MCF 10A (cell line): ENCODE results near the gene NUCKS1. TPM values are rescaled to one million over a fixed set of nuclear protein-coding genes. Genes with fewer than 3 reads are reported as not detected.

ENCODE experiments used
- BruUV-seq: library from RNA; stranded (reverse); fragments of 400-500 nt; replicated peaks from 2 replicates; lab custom pipeline; 2021; lab: Mats Ljungman, UMichigan
- CTCF ChIA-PET: fragments of 300-600 bp; sonication (Branson Sonifier 250); formaldehyde crosslinking; extraction: SDS; loops from one replicate; lab custom pipeline; 2021; ENCODE audit warnings: antibody characterized with exemption, inconsistent platforms; lab: Yijun Ruan, JAX
- POLR2A ChIA-PET: fragments of 300-600, 350-650 bp; sonication (Branson Sonifier 250); formaldehyde crosslinking; extraction: SDS; loops from one replicate; lab custom pipeline; 2020; ENCODE audit warnings: antibody characterized with exemption, inconsistent platforms; lab: Yijun Ruan, JAX
- DNase-seq: peaks from one replicate; pipeline ENCODE4 v3.0.0-alpha.2; 2018; ENCODE audit not compliant: unreplicated experiment
- H3K27ac Mint-ChIP-seq: one replicate; pipeline ENCODE4 v1.8.0; 2022; ENCODE audit warnings: mild to moderate bottlenecking, low read depth, mixed read lengths; ENCODE audit not compliant: unreplicated experiment
- H3K27me3 Mint-ChIP-seq: one replicate; pipeline ENCODE4 v1.8.0; 2022; ENCODE audit warnings: mixed read lengths; ENCODE audit not compliant: insufficient read depth, unreplicated experiment
- H3K36me3 Mint-ChIP-seq: one replicate; pipeline ENCODE4 v1.8.0; 2022; ENCODE audit warnings: mild to moderate bottlenecking, moderate library complexity, mixed read lengths; ENCODE audit not compliant: insufficient read depth, unreplicated experiment
- H3K4me1 Mint-ChIP-seq: one replicate; pipeline ENCODE4 v1.8.0; 2022; ENCODE audit warnings: mixed read lengths; ENCODE audit not compliant: insufficient read depth, unreplicated experiment
- H3K4me3 Mint-ChIP-seq: one replicate; pipeline ENCODE4 v1.8.0; 2022; ENCODE audit warnings: mild to moderate bottlenecking, moderate library complexity, mixed read lengths; ENCODE audit not compliant: unreplicated experiment
- H3K9me3 Mint-ChIP-seq: one replicate; pipeline ENCODE4 v1.8.0; 2022; ENCODE audit warnings: mixed read lengths; ENCODE audit not compliant: unreplicated experiment
- intact Hi-C: fragments of 100-400 bp; cut with micrococcal nuclease; formaldehyde crosslinking; loops from 2 replicates; pipeline ENCODE4 v1.14.1; 2022
- total RNA-seq: library from RNA; stranded (reverse); gene quantifications from 2 replicates; pipeline ENCODE4 v1.2.3, GENCODE V29; 2022
- TF ChIP-seq, protein P1 (sequence below): fragments of 200-600 bp; IDR thresholded peaks from one replicate; pipeline ENCODE4 v1.8.0; 2022; ENCODE audit warnings: antibody characterized with exemption, mild to moderate bottlenecking; ENCODE audit not compliant: unreplicated experiment

The NUCKS1 gene
- total RNA-seq, 1 experiment from 2014 or later = 615 TPM

DNA sequence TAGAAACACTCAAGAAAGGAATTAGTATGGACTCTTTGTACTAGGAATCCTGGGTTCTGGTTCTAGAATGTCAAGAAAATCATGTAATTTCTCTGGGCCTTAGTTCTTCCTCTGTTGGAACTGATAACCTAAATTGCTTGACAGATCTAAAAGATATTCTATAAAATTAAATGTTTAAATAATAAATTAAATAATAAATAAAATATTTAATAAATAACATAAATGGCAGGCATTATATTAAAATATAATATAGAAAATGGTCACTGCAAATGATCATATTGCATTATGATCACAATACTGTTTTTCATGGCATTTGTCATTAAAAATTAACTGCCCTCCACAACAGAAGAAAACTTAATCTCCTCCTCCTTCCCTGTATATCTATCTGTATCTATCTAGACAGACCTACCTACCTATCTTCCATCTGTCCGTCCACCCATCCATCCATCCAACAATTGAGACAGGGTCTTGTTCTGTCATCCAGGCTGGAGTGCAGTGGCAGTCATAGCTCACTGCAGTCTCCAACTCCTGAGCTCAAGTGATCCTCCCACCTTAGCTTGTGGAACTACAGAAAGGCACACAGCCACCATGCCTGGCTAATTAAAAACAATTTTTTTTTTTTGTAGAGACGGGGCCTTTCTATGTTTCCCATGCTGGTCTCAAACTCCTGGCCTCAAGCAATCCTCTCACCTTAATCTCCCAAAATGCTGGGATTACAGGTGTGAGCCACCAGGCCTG is 16.4 kb downstream of the NUCKS1 start:
- Mint-ChIP-seq H3K36me3 (peaks cover 69% of the 10 kb centered on the region), H3K4me3 (no peak overlapping the region), H3K4me1 (peaks cover 18% of the 10 kb centered on the region), H3K9me3 (no peaks in the 10 kb centered on the region), H3K27ac (no peak overlapping the region), H3K27me3 (no peaks in the 10 kb centered on the region)
- intact Hi-C loops = no loop called here
- BruUV-seq = no TSS peak
- no peak for DNase-seq
- CTCF ChIA-PET = interaction anchor here (1.0 to 5.4 kb wide), 4 partner anchors 23 to 142 kb away, joined by 4 to 53 read pairs (median 5); no protein-coding TSS in a partner anchor
- POLR2A ChIA-PET = interaction anchor here (0.9 to 15.8 kb wide), 7 partner anchors 8 to 59 kb away, joined by 3 to 220 read pairs (median 10); partner anchors contain the start of genes NUCKS1 and RAB29
- TF ChIP-seq, protein P1, sequence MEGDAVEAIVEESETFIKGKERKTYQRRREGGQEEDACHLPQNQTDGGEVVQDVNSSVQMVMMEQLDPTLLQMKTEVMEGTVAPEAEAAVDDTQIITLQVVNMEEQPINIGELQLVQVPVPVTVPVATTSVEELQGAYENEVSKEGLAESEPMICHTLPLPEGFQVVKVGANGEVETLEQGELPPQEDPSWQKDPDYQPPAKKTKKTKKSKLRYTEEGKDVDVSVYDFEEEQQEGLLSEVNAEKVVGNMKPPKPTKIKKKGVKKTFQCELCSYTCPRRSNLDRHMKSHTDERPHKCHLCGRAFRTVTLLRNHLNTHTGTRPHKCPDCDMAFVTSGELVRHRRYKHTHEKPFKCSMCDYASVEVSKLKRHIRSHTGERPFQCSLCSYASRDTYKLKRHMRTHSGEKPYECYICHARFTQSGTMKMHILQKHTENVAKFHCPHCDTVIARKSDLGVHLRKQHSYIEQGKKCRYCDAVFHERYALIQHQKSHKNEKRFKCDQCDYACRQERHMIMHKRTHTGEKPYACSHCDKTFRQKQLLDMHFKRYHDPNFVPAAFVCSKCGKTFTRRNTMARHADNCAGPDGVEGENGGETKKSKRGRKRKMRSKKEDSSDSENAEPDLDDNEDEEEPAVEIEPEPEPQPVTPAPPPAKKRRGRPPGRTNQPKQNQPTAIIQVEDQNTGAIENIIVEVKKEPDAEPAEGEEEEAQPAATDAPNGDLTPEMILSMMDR = no peak

DNA sequence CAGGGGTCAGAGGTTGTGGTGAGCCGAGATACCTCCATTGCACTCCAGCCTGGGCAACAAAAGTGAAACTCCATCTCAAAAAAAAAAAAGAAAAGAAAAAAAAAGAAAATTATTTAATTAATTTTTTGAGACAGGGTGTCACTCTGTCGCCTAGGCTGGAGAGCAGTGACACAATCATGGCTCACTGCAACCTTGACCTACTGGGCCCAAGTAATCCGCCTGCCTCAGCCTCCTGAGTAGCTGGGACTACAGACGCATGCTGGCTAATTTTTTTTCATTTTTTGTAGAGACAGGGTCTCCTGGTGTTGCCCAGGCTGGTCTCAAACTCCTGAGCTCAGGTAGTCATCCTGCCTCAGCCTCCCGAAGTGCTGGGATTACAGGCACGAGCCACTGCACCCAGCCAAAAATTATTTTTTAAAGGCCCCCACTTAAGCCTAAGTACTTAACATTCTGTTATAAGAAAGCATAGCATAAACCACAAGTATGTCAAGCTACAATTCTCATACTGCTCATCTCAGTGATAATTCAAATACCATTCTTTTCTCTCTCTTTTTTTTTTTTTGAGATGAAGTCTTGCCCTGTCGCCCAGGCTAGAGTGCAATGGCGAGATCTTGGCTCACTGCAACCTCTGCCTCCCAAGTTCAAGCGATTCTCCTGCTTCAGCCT is 19.9 kb downstream of the NUCKS1 start:
- ChIA-PET CTCF (interaction anchor here (1.1 to 5.4 kb wide), 4 partner anchors 9 to 71 kb away, joined by 3 to 53 read pairs (median 6); no protein-coding TSS in a partner anchor), POLR2A (interaction anchor here (0.6 to 15.8 kb wide), 7 partner anchors 9 to 419 kb away, joined by 3 to 220 read pairs (median 18); partner anchors contain the start of gene NUCKS1)
- Mint-ChIP-seq H3K36me3 (peaks cover 73% of the 10 kb centered on the region), H3K4me1 (peaks cover 12% of the 10 kb centered on the region), H3K27ac (no peak overlapping the region), H3K4me3 (no peak overlapping the region), H3K9me3 (no peaks in the 10 kb centered on the region), H3K27me3 (no peaks in the 10 kb centered on the region)
- no peak for DNase-seq
- no TSS peak for BruUV-seq
- TF ChIP-seq, protein P1 = no peak
- intact Hi-C loops = no loop called here

DNA sequence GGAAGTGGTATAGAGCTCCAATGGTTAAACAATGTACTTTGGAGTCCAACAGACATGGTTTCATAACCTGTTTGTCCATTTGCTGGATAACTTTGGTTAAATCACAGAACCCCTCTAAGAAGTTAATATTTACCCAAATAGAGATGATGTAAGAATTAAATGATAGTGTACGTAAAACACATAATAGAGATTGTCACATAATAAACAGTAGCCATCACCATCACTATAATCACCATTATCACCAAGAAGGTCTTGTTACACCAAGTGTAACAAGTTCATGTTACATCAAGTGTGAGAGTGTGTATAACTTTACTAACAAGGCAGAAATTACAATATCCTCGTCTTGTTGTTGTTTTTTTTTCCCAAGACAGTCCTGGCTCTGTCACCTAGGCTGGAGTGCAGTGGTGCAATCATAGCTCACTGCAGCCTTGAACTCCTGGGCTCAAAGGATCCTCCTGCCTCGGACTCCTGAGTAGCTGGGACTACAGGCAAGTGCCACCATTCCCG is 23.3 kb downstream of the NUCKS1 start:
- intact Hi-C loops = no loop called here
- Mint-ChIP-seq H3K27me3 (no peaks in the 10 kb centered on the region), H3K4me3 (no peak overlapping the region), H3K27ac (no peak overlapping the region), H3K36me3 (peaks cover 98% of the 10 kb centered on the region), H3K9me3 (no peaks in the 10 kb centered on the region), H3K4me1 (peaks cover 4% of the 10 kb centered on the region)
- DNase-seq = no peak
- TF ChIP-seq, protein P1 = no peak
- BruUV-seq = no TSS peak
- POLR2A ChIA-PET = interaction anchor here (0.6 to 15.8 kb wide), 4 partner anchors 7 to 118 kb away, joined by 3 to 220 read pairs (median 79); no protein-coding TSS in a partner anchor
- CTCF ChIA-PET = interaction anchor here (0.7 to 8.7 kb wide), 6 partner anchors 11 to 250 kb away, joined by 3 to 141 read pairs (median 4); no protein-coding TSS in a partner anchor
